ENCODE results near the gene AREG.

AREG gene

DNA sequence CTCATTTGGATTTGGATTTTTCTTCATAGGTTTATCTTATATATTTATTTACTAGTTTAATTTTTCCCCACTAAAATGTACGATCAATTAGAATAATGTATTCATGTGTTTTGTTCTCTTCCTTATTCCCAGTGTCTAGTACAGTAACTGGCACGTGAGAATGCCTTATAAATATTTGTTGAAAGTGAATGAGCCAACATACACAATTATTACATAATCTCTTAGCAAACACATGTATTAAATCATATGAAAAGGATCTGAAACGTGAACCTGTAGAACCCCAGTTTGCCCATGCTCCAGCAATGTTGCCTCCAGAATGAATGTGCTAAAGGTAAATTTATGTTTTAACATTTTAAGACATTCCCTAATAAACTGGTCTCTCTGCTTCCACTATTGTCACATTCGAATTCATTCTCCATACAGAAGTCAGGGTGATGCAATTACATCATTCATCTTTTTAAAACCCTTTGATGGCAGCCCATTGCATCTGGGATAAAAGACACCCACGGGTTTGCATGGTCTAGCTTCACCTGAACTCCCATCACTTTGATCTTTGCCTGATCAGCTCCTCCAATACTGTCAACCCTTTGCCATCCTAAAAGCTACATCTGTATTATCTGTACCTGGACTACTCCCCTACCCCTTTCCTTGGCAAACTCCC, 30.7 kb upstream of the AREG start:
- H3K4me3 ChIP-seq (ENCODE audit: low read depth in 1 of 2, low read length in 2 of 2): no peak overlapping the region
- H3K27ac ChIP-seq (ENCODE audit: low read length): no peak overlapping the region
- H3K27me3 ChIP-seq (ENCODE audit: low read depth, low read length): no peaks in the 10 kb centered on the region
- no peaks in the 10 kb centered on the region for H3K4me1 ChIP-seq (ENCODE audit: control insufficient read depth in 1 of 2, insufficient read depth in 2 of 2, low read length in 2 of 2)
- no peaks in the 10 kb centered on the region for H3K9me3 ChIP-seq (ENCODE audit: control insufficient read depth in 1 of 2, low read length in 2 of 2)
- H3K36me3 ChIP-seq (ENCODE audit: control insufficient read depth in 1 of 2, insufficient read depth in 2 of 2, low read length in 2 of 2): no peaks in the 10 kb centered on the region

- no peaks in the 10 kb centered on the region for H3K36me3 ChIP-seq (ENCODE audit: control insufficient read depth in 1 of 2, insufficient read depth in 2 of 2, low read length in 2 of 2)
- no peak overlapping the region for H3K4me3 ChIP-seq (ENCODE audit: low read depth in 1 of 2, low read length in 2 of 2)
- H3K9me3 ChIP-seq (ENCODE audit: control insufficient read depth in 1 of 2, low read length in 2 of 2): no peaks in the 10 kb centered on the region
- H3K27me3 ChIP-seq (ENCODE audit: low read depth, low read length): no peaks in the 10 kb centered on the region
- no peak overlapping the region for H3K27ac ChIP-seq (ENCODE audit: low read length)
- no peaks in the 10 kb centered on the region for H3K4me1 ChIP-seq (ENCODE audit: control insufficient read depth in 1 of 2, insufficient read depth in 2 of 2, low read length in 2 of 2)
Measured at GRCh38 chr4:74415602-74416300, 29.2 kb upstream of the AREG start.

- H3K4me1 ChIP-seq (ENCODE audit: control insufficient read depth in 1 of 2, insufficient read depth in 2 of 2, low read length in 2 of 2): no peaks in the 10 kb centered on the region
Measured at GRCh38 chr4:74418063-74418670, 26.8 kb upstream of the AREG start.

DNA sequence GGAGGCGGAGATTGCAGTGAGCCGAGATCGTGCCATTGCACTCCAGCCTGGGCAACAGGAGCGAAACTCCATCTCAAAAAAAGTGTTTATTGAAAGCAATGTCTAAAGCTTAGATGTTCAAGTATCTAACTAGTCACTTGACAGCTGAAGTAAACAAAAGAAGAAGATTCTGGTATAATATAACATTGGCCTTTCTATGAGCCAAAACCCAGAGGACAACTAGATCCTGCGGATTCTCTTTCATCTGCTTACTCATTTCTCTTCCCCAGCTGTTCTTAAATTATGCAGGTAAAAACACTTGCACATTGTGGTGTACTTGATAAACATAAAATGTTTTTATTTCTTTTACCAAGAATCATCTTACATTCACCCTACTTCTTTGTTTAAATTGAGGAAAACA, 24.1 kb upstream of the AREG start:
- Histone ChIP-seq H3K27ac (ENCODE audit: low read length) (no peak overlapping the region), H3K9me3 (ENCODE audit: control insufficient read depth in 1 of 2, low read length in 2 of 2) (no peaks in the 10 kb centered on the region), H3K27me3 (ENCODE audit: low read depth, low read length) (no peaks in the 10 kb centered on the region), H3K4me3 (ENCODE audit: low read depth in 1 of 2, low read length in 2 of 2) (no peak overlapping the region), H3K4me1 (ENCODE audit: control insufficient read depth in 1 of 2, insufficient read depth in 2 of 2, low read length in 2 of 2) (no peaks in the 10 kb centered on the region), H3K36me3 (ENCODE audit: control insufficient read depth in 1 of 2, insufficient read depth in 2 of 2, low read length in 2 of 2) (no peaks in the 10 kb centered on the region)

More at GRCh38 chr4:74418063-74418670, 26.8 kb upstream of the AREG start:
- Histone ChIP-seq H3K27me3 (ENCODE audit: low read depth, low read length) (no peaks in the 10 kb centered on the region), H3K4me3 (ENCODE audit: low read depth in 1 of 2, low read length in 2 of 2) (no peak overlapping the region), H3K9me3 (ENCODE audit: control insufficient read depth in 1 of 2, low read length in 2 of 2) (no peaks in the 10 kb centered on the region), H3K27ac (ENCODE audit: low read length) (no peak overlapping the region), H3K36me3 (ENCODE audit: control insufficient read depth in 1 of 2, insufficient read depth in 2 of 2, low read length in 2 of 2) (no peaks in the 10 kb centered on the region)

GRCh38 chr4:74423104-74423503, 21.8 kb upstream of the AREG start:
- no peaks in the 10 kb centered on the region for H3K9me3 ChIP-seq (ENCODE audit: control insufficient read depth in 1 of 2, low read length in 2 of 2)
- no peaks in the 10 kb centered on the region for H3K27me3 ChIP-seq (ENCODE audit: low read depth, low read length)
- H3K27ac ChIP-seq (ENCODE audit: low read length): no peak overlapping the region
- H3K4me1 ChIP-seq (ENCODE audit: control insufficient read depth in 1 of 2, insufficient read depth in 2 of 2, low read length in 2 of 2): no peaks in the 10 kb centered on the region
- no peak overlapping the region for H3K4me3 ChIP-seq (ENCODE audit: low read depth in 1 of 2, low read length in 2 of 2)
- no peaks in the 10 kb centered on the region for H3K36me3 ChIP-seq (ENCODE audit: control insufficient read depth in 1 of 2, insufficient read depth in 2 of 2, low read length in 2 of 2)

DNA sequence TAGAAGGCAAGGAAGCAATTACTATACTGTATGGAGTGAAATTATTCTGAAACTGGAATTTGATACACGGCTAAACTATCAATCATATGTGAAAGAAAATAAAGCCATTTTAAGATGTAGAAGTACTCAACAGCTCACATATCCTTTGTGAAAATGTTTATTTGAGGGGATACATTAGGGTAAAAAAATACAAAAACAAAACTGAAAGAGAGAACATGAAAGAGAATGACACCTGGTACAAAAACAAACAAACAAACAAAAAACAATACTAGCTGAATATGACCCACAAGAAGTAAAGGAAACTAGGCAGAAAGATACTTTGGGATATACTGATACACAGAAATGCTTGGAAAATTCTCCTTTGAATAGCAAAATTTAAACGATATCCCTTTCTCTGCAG, 20.8 kb upstream of the AREG start:
- H3K27me3 ChIP-seq (ENCODE audit: low read depth, low read length): no peaks in the 10 kb centered on the region
- H3K4me1 ChIP-seq (ENCODE audit: control insufficient read depth in 1 of 2, insufficient read depth in 2 of 2, low read length in 2 of 2): no peaks in the 10 kb centered on the region
- no peaks in the 10 kb centered on the region for H3K36me3 ChIP-seq (ENCODE audit: control insufficient read depth in 1 of 2, insufficient read depth in 2 of 2, low read length in 2 of 2)
- H3K4me3 ChIP-seq (ENCODE audit: low read depth in 1 of 2, low read length in 2 of 2): no peak overlapping the region
- H3K27ac ChIP-seq (ENCODE audit: low read length): no peak overlapping the region
- H3K9me3 ChIP-seq (ENCODE audit: control insufficient read depth in 1 of 2, low read length in 2 of 2): no peaks in the 10 kb centered on the region

GRCh38 chr4:74426101-74426500, 18.8 kb upstream of the AREG start:
- Histone ChIP-seq H3K27ac (ENCODE audit: low read length) (no peak overlapping the region), H3K36me3 (ENCODE audit: control insufficient read depth in 1 of 2, insufficient read depth in 2 of 2, low read length in 2 of 2) (no peaks in the 10 kb centered on the region), H3K4me1 (ENCODE audit: control insufficient read depth in 1 of 2, insufficient read depth in 2 of 2, low read length in 2 of 2) (no peaks in the 10 kb centered on the region), H3K9me3 (ENCODE audit: control insufficient read depth in 1 of 2, low read length in 2 of 2) (no peaks in the 10 kb centered on the region), H3K4me3 (ENCODE audit: low read depth in 1 of 2, low read length in 2 of 2) (no peak overlapping the region), H3K27me3 (ENCODE audit: low read depth, low read length) (no peaks in the 10 kb centered on the region)

- H3K36me3 ChIP-seq (ENCODE audit: control insufficient read depth in 1 of 2, insufficient read depth in 2 of 2, low read length in 2 of 2): no peaks in the 10 kb centered on the region
- no peak overlapping the region for H3K4me3 ChIP-seq (ENCODE audit: low read depth in 1 of 2, low read length in 2 of 2)
- no peaks in the 10 kb centered on the region for H3K9me3 ChIP-seq (ENCODE audit: control insufficient read depth in 1 of 2, low read length in 2 of 2)
- H3K4me1 ChIP-seq (ENCODE audit: control insufficient read depth in 1 of 2, insufficient read depth in 2 of 2, low read length in 2 of 2): no peaks in the 10 kb centered on the region
- no peaks in the 10 kb centered on the region for H3K27me3 ChIP-seq (ENCODE audit: low read depth, low read length)
- H3K27ac ChIP-seq (ENCODE audit: low read length): no peak overlapping the region
Measured at GRCh38 chr4:74428276-74428675, 16.7 kb upstream of the AREG start.

DNA sequence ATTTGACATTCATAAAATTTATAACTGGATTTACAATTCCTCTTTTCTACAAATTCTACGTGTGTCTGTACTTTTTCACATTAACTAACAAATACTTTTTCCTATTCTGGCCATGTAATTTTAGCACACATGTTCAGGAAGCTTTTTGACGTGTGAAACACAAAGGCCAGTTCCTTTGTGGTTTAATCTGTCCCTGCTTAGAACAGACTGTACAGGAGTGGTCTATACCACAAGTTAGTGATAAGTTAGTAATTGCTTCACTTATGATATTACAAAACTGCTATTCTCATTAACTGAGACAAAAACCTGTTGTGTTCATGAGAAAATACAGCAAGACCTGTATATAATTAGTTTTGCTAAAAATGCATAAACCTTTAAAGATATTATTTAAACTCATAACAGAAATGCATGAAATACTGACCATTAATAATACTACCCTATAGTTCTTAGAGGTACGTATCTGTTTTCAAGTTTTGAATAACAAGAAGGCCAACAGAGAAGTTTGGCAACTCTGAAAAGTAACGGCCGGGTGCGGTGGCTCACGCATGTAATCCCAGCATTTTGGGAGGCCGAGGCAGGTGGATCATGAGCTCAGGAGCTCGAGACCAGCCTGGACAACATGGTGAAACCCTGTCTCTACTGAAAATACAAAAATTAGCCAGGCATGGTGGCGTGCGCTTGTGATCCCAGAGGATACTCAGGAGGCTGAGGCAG, 13.7 kb upstream of the AREG start:
- Histone ChIP-seq H3K9me3 (ENCODE audit: control insufficient read depth in 1 of 2, low read length in 2 of 2) (no peaks in the 10 kb centered on the region), H3K36me3 (ENCODE audit: control insufficient read depth in 1 of 2, insufficient read depth in 2 of 2, low read length in 2 of 2) (no peaks in the 10 kb centered on the region), H3K27ac (ENCODE audit: low read length) (no peak overlapping the region), H3K27me3 (ENCODE audit: low read depth, low read length) (no peaks in the 10 kb centered on the region), H3K4me3 (ENCODE audit: low read depth in 1 of 2, low read length in 2 of 2) (no peak overlapping the region), H3K4me1 (ENCODE audit: control insufficient read depth in 1 of 2, insufficient read depth in 2 of 2, low read length in 2 of 2) (no peaks in the 10 kb centered on the region)

DNA sequence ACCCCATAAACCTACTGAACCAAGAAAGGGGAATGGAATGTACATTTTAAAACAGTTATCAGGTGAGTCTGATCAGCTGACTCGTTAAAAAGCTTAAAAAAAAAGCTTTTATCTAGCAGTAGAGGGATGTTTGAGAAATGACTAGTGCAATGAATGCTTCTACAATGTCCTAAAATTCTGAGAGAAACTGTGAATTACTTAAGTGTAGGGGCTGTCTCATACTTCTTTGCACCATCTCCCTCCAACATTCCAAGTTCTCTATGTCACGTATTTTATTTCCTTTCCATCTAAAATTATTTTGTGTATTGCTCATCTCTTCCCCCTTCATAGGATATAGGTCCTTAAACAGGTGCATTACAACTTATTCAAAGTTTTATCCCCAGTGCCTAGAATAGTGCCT, 11.9 kb upstream of the AREG start:
- Histone ChIP-seq H3K27ac (ENCODE audit: low read length) (no peak overlapping the region), H3K4me1 (ENCODE audit: control insufficient read depth in 1 of 2, insufficient read depth in 2 of 2, low read length in 2 of 2) (no peaks in the 10 kb centered on the region), H3K36me3 (ENCODE audit: control insufficient read depth in 1 of 2, insufficient read depth in 2 of 2, low read length in 2 of 2) (no peaks in the 10 kb centered on the region), H3K9me3 (ENCODE audit: control insufficient read depth in 1 of 2, low read length in 2 of 2) (no peaks in the 10 kb centered on the region), H3K4me3 (ENCODE audit: low read depth in 1 of 2, low read length in 2 of 2) (no peak overlapping the region), H3K27me3 (ENCODE audit: low read depth, low read length) (no peaks in the 10 kb centered on the region)

DNA sequence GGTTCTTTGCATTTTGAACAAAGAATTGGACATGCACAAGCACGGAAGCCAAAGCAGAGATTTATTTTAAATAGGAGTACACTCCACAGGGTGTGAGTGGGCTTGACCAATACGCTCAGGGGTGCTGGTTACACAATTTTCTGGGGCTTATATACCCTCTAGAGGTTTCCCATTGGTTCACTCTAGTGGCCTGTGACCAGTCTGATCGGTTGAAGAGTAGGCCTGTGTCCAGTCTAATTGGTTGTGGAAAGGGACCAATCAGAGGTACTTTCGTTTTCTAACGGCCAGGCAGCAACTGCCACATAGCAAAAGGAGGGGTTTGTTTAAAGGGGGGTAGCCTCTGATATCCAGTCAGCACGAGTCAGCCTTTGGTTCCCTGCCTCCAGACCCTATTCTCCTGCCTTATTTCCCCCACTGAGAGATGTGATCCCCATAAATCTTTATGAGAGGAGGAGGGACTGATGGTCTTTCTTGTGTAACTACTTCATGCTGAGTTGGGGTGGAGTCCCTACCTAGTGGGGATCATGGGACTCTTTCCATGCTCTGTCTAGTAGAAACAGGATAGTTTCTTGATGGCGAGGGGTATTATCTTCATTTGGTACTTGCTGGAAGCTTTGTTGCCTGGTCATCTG, 11.3 kb upstream of the AREG start:
- Histone ChIP-seq H3K27me3 (ENCODE audit: low read depth, low read length) (no peaks in the 10 kb centered on the region), H3K4me1 (ENCODE audit: control insufficient read depth in 1 of 2, insufficient read depth in 2 of 2, low read length in 2 of 2) (no peaks in the 10 kb centered on the region), H3K27ac (ENCODE audit: low read length) (no peak overlapping the region), H3K36me3 (ENCODE audit: control insufficient read depth in 1 of 2, insufficient read depth in 2 of 2, low read length in 2 of 2) (no peaks in the 10 kb centered on the region), H3K4me3 (ENCODE audit: low read depth in 1 of 2, low read length in 2 of 2) (no peak overlapping the region), H3K9me3 (ENCODE audit: control insufficient read depth in 1 of 2, low read length in 2 of 2) (no peaks in the 10 kb centered on the region)

Data from muscle layer of duodenum (tissue), 2 donors.